K562 (cell line): ENCODE results near the gene ZBTB26. TPM values are rescaled to one million over a fixed set of nuclear protein-coding genes. Genes with fewer than 3 reads are reported as not detected.

Experiments used
- ATAC-seq: fragments of 200-7000 bp; cut with Tn5 transposase; 3 replicates; pipeline ENCODE4 v1.9.1; 2020; ENCODE audit warnings: moderate library complexity
- BruUV-seq: library from RNA; stranded (reverse); fragments of 400-500 nt; replicated peaks from 2 replicates; lab custom pipeline; 2021; lab: Mats Ljungman, UMichigan
- CTCF ChIA-PET: fragments of 300-600 bp; formaldehyde crosslinking; extraction: SDS; loops from one replicate; lab custom pipeline; 2021; ENCODE audit warnings: low intra/inter-chr PET ratio; lab: Yijun Ruan, JAX
- POLR2A ChIA-PET: fragments of 300-600, 350-650 bp; sonication (Branson Sonifier 250); formaldehyde crosslinking; extraction: SDS; loops from one replicate; lab custom pipeline; 2021; ENCODE audit warnings: antibody characterized with exemption, inconsistent platforms; lab: Yijun Ruan, JAX
- DNase-seq, 4 experiments: peaks; one replicate each; pipeline versions ENCODE4 v3.0.0 to v3.0.0-alpha.2; 2011 to 2018; ENCODE audit warnings: low spot score in 3 of 4, mixed read lengths in 3 of 4; ENCODE audit errors: extremely low read depth in 1 of 4
- FAIRE-seq: peaks from 2 replicates; lab custom pipeline; 2011; peaks lifted over from hg19 to GRCh38; lab: Jason Lieb, UNC
- H2AFZ ChIP-seq: 2 replicates; pipeline ENCODE4 v1.6.0; 2011; ENCODE audit warnings: low read depth, low read length, control low read depth, inconsistent platforms
- H3K27ac ChIP-seq: fragments of 200-600 bp; 3 replicates; pipeline ENCODE4 v1.8.0; 2011; ENCODE audit warnings: low read depth, mild to moderate bottlenecking, control low read depth, inconsistent platforms, low read length, moderate library complexity, mixed read lengths; ENCODE audit errors: extremely low read depth
- H3K27me3 ChIP-seq, 2 experiments: fragments of 300-600 bp in 1 of 2; 2 replicates in 1 of 2; 3 replicates in 1 of 2; pipeline versions ENCODE4 v1.6.0 to v1.8.0; 2011; ENCODE audit warnings: inconsistent platforms in 2 of 2, low read length in 2 of 2, mild to moderate bottlenecking in 1 of 2, mixed read lengths in 1 of 2, moderate library complexity in 1 of 2; ENCODE audit not compliant: control insufficient read depth in 2 of 2, insufficient read depth in 2 of 2
- H3K36me3 ChIP-seq: fragments of 300-600 bp; 3 replicates; pipeline ENCODE4 v1.8.0; 2011; ENCODE audit warnings: mild to moderate bottlenecking, low read length, inconsistent platforms; ENCODE audit not compliant: control insufficient read depth, insufficient read depth
- H3K4me1 ChIP-seq, 2 experiments: fragments of 200-600 bp in 1 of 2; replicated peaks in 1 of 2; 2 replicates in 1 of 2; 3 replicates in 1 of 2; pipeline versions ENCODE4 v1.5.1 to v1.8.0; 2011; ENCODE audit warnings: inconsistent platforms in 2 of 2, low read length in 2 of 2, mild to moderate bottlenecking in 1 of 2, mixed read lengths in 1 of 2, moderate library complexity in 1 of 2; ENCODE audit not compliant: control insufficient read depth in 2 of 2, insufficient read depth in 2 of 2
- H3K4me2 ChIP-seq: 2 replicates; pipeline ENCODE4 v1.6.1; 2011; ENCODE audit warnings: low read length, control low read depth, inconsistent platforms, mixed read lengths; ENCODE audit not compliant: insufficient read depth
- H3K4me3 ChIP-seq: fragments of 200-600 bp; sonication (generic), shearing (Covaris generic); 2 replicates; pipeline ENCODE4 v1.5.1; 2016; ENCODE audit warnings: control low read depth, inconsistent platforms
- H3K79me2 ChIP-seq: fragments of 200-600 bp; 3 replicates; pipeline ENCODE4 v1.8.0; 2011; ENCODE audit warnings: low read length, inconsistent platforms; ENCODE audit not compliant: control insufficient read depth, insufficient read depth
- H3K9ac ChIP-seq, 2 experiments: 2 replicates each; pipeline versions ENCODE4 v1.6.0 to v1.6.1; 2011; ENCODE audit warnings: low read depth in 2 of 2, low read length in 2 of 2, control low read depth in 1 of 2, inconsistent platforms in 1 of 2, mild to moderate bottlenecking in 1 of 2, mixed read lengths in 1 of 2; ENCODE audit not compliant: insufficient read depth in 1 of 2
- H3K9me1 ChIP-seq: one replicate; pipeline ENCODE4 v1.6.0; 2011; ENCODE audit warnings: inconsistent platforms, mild to moderate bottlenecking, low read length, moderate library complexity; ENCODE audit not compliant: control insufficient read depth, insufficient read depth
- H3K9me3 ChIP-seq: replicated peaks from 2 replicates; pipeline ENCODE4 v1.5.1; 2011; ENCODE audit warnings: low read depth, low read length, inconsistent platforms; ENCODE audit not compliant: control insufficient read depth, insufficient read depth
- H4K20me1 ChIP-seq: replicated peaks from 2 replicates; pipeline ENCODE4 v1.6.1; 2011; ENCODE audit warnings: low read length, inconsistent platforms, mixed read lengths; ENCODE audit not compliant: control insufficient read depth, insufficient read depth
- ATF1 ChIP-seq, 2 experiments: fragments of 450-650 bp in 1 of 2; IDR thresholded peaks; 2 replicates each; pipeline ENCODE4 v1.6.1; 2016; ENCODE audit warnings: missing compliant biosample characterization in 1 of 2, missing genetic modification characterization in 1 of 2
- BCOR ChIP-seq: fragments of 450-650 bp; IDR thresholded peaks from 2 replicates; pipeline ENCODE4 v1.6.1; 2016
- CBFA2T2 ChIP-seq: fragments of 450-650 bp; conservative IDR thresholded peaks from 2 replicates; pipeline ENCODE4 v1.6.1; 2017; ENCODE audit warnings: mild to moderate bottlenecking
- CBX1 ChIP-seq: sonication (generic); IDR thresholded peaks from 2 replicates; pipeline ENCODE4 v1.6.1; 2016; ENCODE audit warnings: antibody characterized with exemption, low read depth, mild to moderate bottlenecking
- CREM ChIP-seq: IDR thresholded peaks from 2 replicates; pipeline ENCODE4 v1.6.1; 2014; ENCODE audit warnings: antibody characterized with exemption, low read depth
- EHMT2 ChIP-seq: fragments of 450-650 bp; IDR thresholded peaks from 2 replicates; pipeline ENCODE4 v1.6.1; 2018; ENCODE audit warnings: antibody characterized with exemption
- GABPA ChIP-seq: fragments of 200-800 bp; sonication (Bioruptor generic); conservative IDR thresholded peaks from 2 replicates; pipeline ENCODE4 v1.6.1; 2016; ENCODE audit warnings: low read depth, missing genetic modification characterization, missing compliant biosample characterization
- KDM1A ChIP-seq, 2 experiments: fragments of 450-650 bp; IDR thresholded peaks; 2 replicates each; pipeline ENCODE4 v1.6.1; 2016; ENCODE audit warnings: mild to moderate bottlenecking in 2 of 2
- MITF ChIP-seq: IDR thresholded peaks from 2 replicates; pipeline ENCODE4 v1.6.1; 2014; ENCODE audit warnings: antibody characterized with exemption
- NR2C2 ChIP-seq, 2 experiments: fragments of 200-800 bp in 1 of 2; sonication (Bioruptor generic) in 1 of 2; sonication (generic) in 1 of 2; formaldehyde crosslinking in 1 of 2; IDR thresholded peaks; 2 replicates each; pipeline versions ENCODE4 v1.6.1 to v1.8.0; 2016 to 2022; ENCODE audit warnings: mild to moderate bottlenecking in 1 of 2, missing compliant biosample characterization in 1 of 2, missing genetic modification characterization in 1 of 2, missing genetic modification reagents in 1 of 2
- POLR2AphosphoS5 ChIP-seq: IDR thresholded peaks from 2 replicates; pipeline ENCODE4 v1.6.1; 2011; ENCODE audit warnings: mild to moderate bottlenecking, low read depth, low read length, moderate library complexity; ENCODE audit not compliant: control insufficient read depth, insufficient read depth
- SREBF1 ChIP-seq: fragments of 150-350 bp; IDR thresholded peaks from 2 replicates; pipeline ENCODE4 v1.6.1; 2014; ENCODE audit warnings: antibody characterized with exemption, low read depth, low read length, borderline replicate concordance
- TAF7 ChIP-seq: fragments of 450-650 bp; IDR thresholded peaks from 2 replicates; pipeline ENCODE4 v1.6.1; 2016; ENCODE audit warnings: missing genetic modification characterization, missing compliant biosample characterization
- ZNF143 ChIP-seq: sonication (generic); formaldehyde crosslinking; IDR thresholded peaks from 2 replicates; pipeline ENCODE4 v1.9.0; 2022; ENCODE audit warnings: mild to moderate bottlenecking, missing genetic modification reagents
- ZNF444 ChIP-seq: fragments of 250-450 bp; sonication (Bioruptor Pico); IDR thresholded peaks from 2 replicates; pipeline ENCODE4 v1.4.0; 2020; ENCODE audit warnings: mild to moderate bottlenecking, moderate library complexity
- ZNF780A ChIP-seq: fragments of 250-450 bp; sonication (Bioruptor Pico); IDR thresholded peaks from 2 replicates; pipeline ENCODE4 v1.5.0; 2021; ENCODE audit warnings: mild to moderate bottlenecking
- WGBS: fragments of 100-300 bp; shearing (Covaris generic); methylation state at CpG from one replicate; pipeline ENCODE4 v1.1.6; 2016; ENCODE audit warnings: low coverage, mixed read lengths; ENCODE audit not compliant: insufficient coverage; ENCODE audit errors: missing lambda C conversion rate; 5-methylcytosine and 5-hydroxymethylcytosine counted together
- in situ Hi-C: fragments of 300-500 bp; cut with MboI; formaldehyde crosslinking; loops from 4 replicates; pipeline ENCODE4 v1.15.0; 2018; ENCODE audit warnings: inconsistent platforms, mixed read lengths
- intact Hi-C: fragments of 100-400 bp; cut with micrococcal nuclease; formaldehyde crosslinking; loops from 2 replicates; pipeline ENCODE4 v1.14.2; 2022
- polyA plus RNA-seq, 8 experiments: library from polyadenylated mRNA; depleted of rRNA in 4 of 8; stranded (reverse) in 5 of 8; unstranded in 3 of 8; fragments of >200 nt; fragmentation: Nextera tagmentation in 2 of 8; fragmentation: Illumina TruSeq in 1 of 8; extraction: Ambion mirVana in 2 of 8; extraction: Trizol in 1 of 8; gene quantifications; 2 replicates each; pipeline versions ENCODE4 v1.2.1 to v1.2.3, GENCODE V29; 2011 to 2014; ENCODE audit warnings: inconsistent platforms in 1 of 8, missing spikeins in 1 of 8
- total RNA-seq, 7 experiments: library from RNA; depleted of rRNA in 6 of 7; stranded (reverse); fragments of >200 nt in 6 of 7; fragmentation: Illumina TruSeq in 2 of 7; extraction: Trizol in 2 of 7; gene quantifications; 2 replicates each; pipeline versions ENCODE4 v1.2.1 to v1.2.3, GENCODE V29; 2011 to 2021; ENCODE audit warnings: low replicate concordance in 1 of 7

ZBTB26 gene
- total and polyA plus RNA-seq, 9 of the 15 experiments (the other 6 are each of a cell fraction or from before 2014, with no cell fraction given): 2.4 to 20.7 (median 5.0) TPM

GRCh38 chr9:122940749-122941581 is 9.7 kb upstream of the ZBTB26 start, which contains the start of gene RABGAP1:
Gene RABGAP1, plus strand, starts transcription at chr9:122941020. Its CDS starts 16,040 bp downstream, at chr9:122957060.
- BruUV-seq: no TSS peak
- intact Hi-C loops: no loop called here
- H3K9me1 ChIP-seq: no peaks in the 10 kb centered on the region
- peak within 1 kb of the TSS; percentile 57 for H3K4me3 ChIP-seq
- DNase-seq (peak; percentile 95 to 99 (median 98)), ATAC-seq (peak; percentile 96), FAIRE-seq (peak; percentile 99)
- H4K20me1 ChIP-seq: no peaks in the 10 kb centered on the region
- POLR2A ChIA-PET: interaction anchor here (0.6 to 1.5 kb wide), 13 partner anchors 8 to 1873 kb away, joined by 3 to 12 read pairs (median 3); partner anchors contain the start of genes ZBTB26 and ZBTB6
- H3K27ac ChIP-seq: peak within 1 kb of the TSS; percentile 62
- H3K79me2 ChIP-seq: peaks cover 45% of the 10 kb centered on the region
- H3K4me2 ChIP-seq: peak within 1 kb of the TSS; percentile 99
- peak within 1 kb of the TSS; percentile 67 to 93 for H3K9ac ChIP-seq
- CTCF ChIA-PET: no interaction called here
- in situ Hi-C loops: no loop called here
- H3K9me3 ChIP-seq: no peaks in the 10 kb centered on the region; the same call in 1 of the 2 replicates
- peak within 1 kb of the TSS; percentile 92 for H2AFZ ChIP-seq
- H3K36me3 ChIP-seq: peaks cover 31% of the 10 kb centered on the region
- peaks cover 13 to 14% of the 10 kb centered on the region in 2 experiments; a peak in 4 of 5 replicates for H3K4me1 ChIP-seq
- 2% methylated on average over 31 of the region's 54 CpGs for WGBS
- H3K27me3 ChIP-seq: no peaks in the 10 kb centered on the region
- TF ChIP-seq SREBF1: 0 out of 2 replicates have a peak, but pooled peaks have one; percentile 26
- peak; percentile 97 for TF ChIP-seq CBX1
- TF ChIP-seq BCOR: peak; percentile 62; the same call in 1 of the 2 replicates
- peak; percentile 88 for TF ChIP-seq GABPA
- peak; percentile 37; the same call in 1 of the 2 replicates for TF ChIP-seq MITF
- TF ChIP-seq TAF7: peak; percentile 45; the same call in 1 of the 2 replicates
- TF ChIP-seq ZNF780A: no peak
- TF ChIP-seq ATF1 (CRISPR knock-in tag; IDR thresholded peaks at IDR 0.05): no peak; the same call in 1 of the 2 replicates
- 0 out of 2 replicates have a peak, but pooled peaks have one; percentile 53 for TF ChIP-seq ATF1 (tag; IDR thresholded peaks at IDR 0.05)
- peak; percentile 79; the same call in 1 of the 2 replicates for TF ChIP-seq EHMT2
- TF ChIP-seq KDM1A (IDR thresholded peaks at IDR 0.05): peak; percentile 85 to 92
- peak; percentile 52; the same call in 1 of the 2 replicates for TF ChIP-seq ZNF444
- TF ChIP-seq ZNF143 (CRISPR knock-in tag): no peak
- no peak for TF ChIP-seq CBFA2T2
- peak; percentile 92 for TF ChIP-seq CREM
- TF ChIP-seq NR2C2 (CRISPR knock-in tag; IDR thresholded peaks at IDR 0.05): no peak
- TF ChIP-seq NR2C2 (tag; IDR thresholded peaks at IDR 0.05): 0 out of 2 replicates have a peak, but pooled peaks have one; percentile 17
- peak; percentile 40; the same call in 1 of the 2 replicates for TF ChIP-seq POLR2AphosphoS5
